ENCODE results near the gene MITF. TPM values are rescaled to one million over a fixed set of nuclear protein-coding genes. Genes with fewer than 3 reads are reported as not detected.

MITF gene
- total and polyA plus RNA-seq, 2 experiments from 2014 or later, result 73.2 to 99.9 TPM

GRCh38 chr3:69961706-69962439 lies 222.6 kb downstream of the MITF start:
- no peak for DNase-seq (ENCODE audit: low read depth in 1 of 2, low spot score in 1 of 2)
- peaks cover 59% of the 10 kb centered on the region for H3K36me3 ChIP-seq
- H3K4me1 ChIP-seq (ENCODE audit: low read depth), result no peaks in the 10 kb centered on the region
- peak overlapping the region; percentile 41 for H3K27ac ChIP-seq
- no peaks in the 10 kb centered on the region for H3K27me3 ChIP-seq
- H3K9me3 ChIP-seq (ENCODE audit: low read depth), result no peaks in the 10 kb centered on the region
- H3K4me3 ChIP-seq, result no peak overlapping the region
- no peak for TF ChIP-seq CTCF (IDR thresholded peaks at IDR 0.05; ENCODE audit: low read depth, low read length)

GRCh38 chr3:69963643-69964042 lies 224.4 kb downstream of the MITF start:
- peaks cover 45% of the 10 kb centered on the region for H3K36me3 ChIP-seq

GRCh38 chr3:69967156-69967555 lies 227.9 kb downstream of the MITF start:
- no peak overlapping the region for H3K4me3 ChIP-seq
- TF ChIP-seq CTCF (IDR thresholded peaks at IDR 0.05; ENCODE audit: low read depth, low read length), result no peak

More at GRCh38 chr3:69963643-69964042, 224.4 kb downstream of the MITF start:
- Histone ChIP-seq H3K4me1 (ENCODE audit: low read depth) (no peaks in the 10 kb centered on the region), H3K27ac (no peak overlapping the region), H3K4me3 (no peak overlapping the region), H3K27me3 (no peaks in the 10 kb centered on the region), H3K9me3 (ENCODE audit: low read depth) (no peaks in the 10 kb centered on the region)
- TF ChIP-seq CTCF (IDR thresholded peaks at IDR 0.05; ENCODE audit: low read depth, low read length), result no peak
- DNase-seq (ENCODE audit: low read depth in 1 of 2, low spot score in 1 of 2), result no peak

GRCh38 chr3:69970827-69971226 lies 231.6 kb downstream of the MITF start:
- no peak for TF ChIP-seq CTCF (IDR thresholded peaks at IDR 0.05; ENCODE audit: low read depth, low read length)
- Histone ChIP-seq H3K27ac (no peak overlapping the region), H3K9me3 (ENCODE audit: low read depth) (no peaks in the 10 kb centered on the region), H3K36me3 (no peaks in the 10 kb centered on the region), H3K27me3 (no peaks in the 10 kb centered on the region), H3K4me3 (no peak overlapping the region), H3K4me1 (ENCODE audit: low read depth) (peaks cover 17% of the 10 kb centered on the region)
- no peak for DNase-seq (ENCODE audit: low read depth in 1 of 2, low spot score in 1 of 2)

More at GRCh38 chr3:69967156-69967555, 227.9 kb downstream of the MITF start:
- peaks cover 20% of the 10 kb centered on the region for H3K36me3 ChIP-seq
- H3K27me3 ChIP-seq, result no peaks in the 10 kb centered on the region
- no peaks in the 10 kb centered on the region for H3K4me1 ChIP-seq (ENCODE audit: low read depth)
- no peak for DNase-seq (ENCODE audit: low read depth in 1 of 2, low spot score in 1 of 2)
- no peak overlapping the region for H3K27ac ChIP-seq
- H3K9me3 ChIP-seq (ENCODE audit: low read depth), result no peaks in the 10 kb centered on the region

- DNase-seq (ENCODE audit: low read depth in 1 of 2, low spot score in 1 of 2), result no peak
- no peak for TF ChIP-seq CTCF (IDR thresholded peaks at IDR 0.05; ENCODE audit: low read depth, low read length)
- no peaks in the 10 kb centered on the region for H3K9me3 ChIP-seq (ENCODE audit: low read depth)
Observed at GRCh38 chr3:69972672-69973071, 233.4 kb downstream of the MITF start.

More at GRCh38 chr3:69972672-69973071, 233.4 kb downstream of the MITF start:
- Histone ChIP-seq H3K4me1 (ENCODE audit: low read depth) (peaks cover 36% of the 10 kb centered on the region), H3K27me3 (no peaks in the 10 kb centered on the region), H3K27ac (no peak overlapping the region), H3K4me3 (no peak overlapping the region), H3K36me3 (no peaks in the 10 kb centered on the region)

Data from cardiac muscle cell (in vitro differentiated cells and primary cell).